Measurements from ENCODE around the gene PRSS1.

Gene PRSS1

GRCh38 chr7:142787034-142787768 is 37.9 kb downstream of the PRSS1 start:
- H3K4me3 ChIP-seq (ENCODE audit: extremely low read depth, insufficient read depth, low read length, poor library complexity, severe bottlenecking) = no peak overlapping the region
- no peaks in the 10 kb centered on the region for H3K36me3 ChIP-seq (ENCODE audit: control insufficient read depth, insufficient read depth, low read length)
- H3K4me1 ChIP-seq (ENCODE audit: control insufficient read depth, insufficient read depth, low read length, poor library complexity, severe bottlenecking) = no peaks in the 10 kb centered on the region
- no peak overlapping the region for H3K27ac ChIP-seq (ENCODE audit: low read depth, low read length, severe bottlenecking)
- H3K9me3 ChIP-seq (ENCODE audit: control insufficient read depth, low read length) = no peaks in the 10 kb centered on the region
- 89 to 91% methylated on average over 6 to 7 of the region's 11 CpGs for WGBS, 2 experiments (ENCODE audit: insufficient coverage in 2 of 2)

GRCh38 chr7:142787783-142788182 is 38.5 kb downstream of the PRSS1 start:
- Histone ChIP-seq H3K4me3 (ENCODE audit: extremely low read depth, insufficient read depth, low read length, poor library complexity, severe bottlenecking) (no peak overlapping the region), H3K27ac (ENCODE audit: low read depth, low read length, severe bottlenecking) (no peak overlapping the region), H3K36me3 (ENCODE audit: control insufficient read depth, insufficient read depth, low read length) (no peaks in the 10 kb centered on the region), H3K9me3 (ENCODE audit: control insufficient read depth, low read length) (no peaks in the 10 kb centered on the region), H3K4me1 (ENCODE audit: control insufficient read depth, insufficient read depth, low read length, poor library complexity, severe bottlenecking) (no peaks in the 10 kb centered on the region)
- WGBS, 2 experiments (ENCODE audit: insufficient coverage in 2 of 2) = no CpG with 5 or more reads among the region's 6 CpGs

GRCh38 chr7:142788303-142789289 is 39.3 kb downstream of the PRSS1 start:
- no peak overlapping the region for H3K27ac ChIP-seq (ENCODE audit: low read depth, low read length, severe bottlenecking)
- H3K36me3 ChIP-seq (ENCODE audit: control insufficient read depth, insufficient read depth, low read length) = no peaks in the 10 kb centered on the region
- no peaks in the 10 kb centered on the region for H3K9me3 ChIP-seq (ENCODE audit: control insufficient read depth, low read length)
- no peaks in the 10 kb centered on the region for H3K4me1 ChIP-seq (ENCODE audit: control insufficient read depth, insufficient read depth, low read length, poor library complexity, severe bottlenecking)
- 88 to 91% methylated on average over 8 of the region's 10 CpGs for WGBS, 2 experiments (ENCODE audit: insufficient coverage in 2 of 2)
- H3K4me3 ChIP-seq (ENCODE audit: extremely low read depth, insufficient read depth, low read length, poor library complexity, severe bottlenecking) = no peak overlapping the region

GRCh38 chr7:142789441-142789840 is 40.2 kb downstream of the PRSS1 start:
- no peaks in the 10 kb centered on the region for H3K36me3 ChIP-seq (ENCODE audit: control insufficient read depth, insufficient read depth, low read length)
- H3K4me1 ChIP-seq (ENCODE audit: control insufficient read depth, insufficient read depth, low read length, poor library complexity, severe bottlenecking) = no peaks in the 10 kb centered on the region
- 86% methylated on average over 1 of the region's 2 CpGs; no CpG with 5 or more reads in 1 of the 2 experiments for WGBS, 2 experiments (ENCODE audit: insufficient coverage in 2 of 2)
- no peaks in the 10 kb centered on the region for H3K9me3 ChIP-seq (ENCODE audit: control insufficient read depth, low read length)
- no peak overlapping the region for H3K4me3 ChIP-seq (ENCODE audit: extremely low read depth, insufficient read depth, low read length, poor library complexity, severe bottlenecking)
- no peak overlapping the region for H3K27ac ChIP-seq (ENCODE audit: low read depth, low read length, severe bottlenecking)

GRCh38 chr7:142790056-142790455 is 40.8 kb downstream of the PRSS1 start:
- H3K36me3 ChIP-seq (ENCODE audit: control insufficient read depth, insufficient read depth, low read length) = no peaks in the 10 kb centered on the region
- no peaks in the 10 kb centered on the region for H3K9me3 ChIP-seq (ENCODE audit: control insufficient read depth, low read length)
- no peak overlapping the region for H3K27ac ChIP-seq (ENCODE audit: low read depth, low read length, severe bottlenecking)
- H3K4me3 ChIP-seq (ENCODE audit: extremely low read depth, insufficient read depth, low read length, poor library complexity, severe bottlenecking) = no peak overlapping the region
- 100% methylated on average over 2 of the region's 3 CpGs for WGBS, 2 experiments (ENCODE audit: insufficient coverage in 2 of 2)
- H3K4me1 ChIP-seq (ENCODE audit: control insufficient read depth, insufficient read depth, low read length, poor library complexity, severe bottlenecking) = no peaks in the 10 kb centered on the region

- H3K4me1 ChIP-seq (ENCODE audit: control insufficient read depth, insufficient read depth, low read length, poor library complexity, severe bottlenecking) = no peaks in the 10 kb centered on the region
- no peak overlapping the region for H3K27ac ChIP-seq (ENCODE audit: low read depth, low read length, severe bottlenecking)
- no peaks in the 10 kb centered on the region for H3K36me3 ChIP-seq (ENCODE audit: control insufficient read depth, insufficient read depth, low read length)
- no peaks in the 10 kb centered on the region for H3K9me3 ChIP-seq (ENCODE audit: control insufficient read depth, low read length)
- H3K4me3 ChIP-seq (ENCODE audit: extremely low read depth, insufficient read depth, low read length, poor library complexity, severe bottlenecking) = no peak overlapping the region
- WGBS, 2 experiments (ENCODE audit: insufficient coverage in 2 of 2) = 100% methylated on average over 1 of the region's 1 CpG; no CpG with 5 or more reads in 1 of the 2 experiments
Observed at GRCh38 chr7:142790555-142790954, 41.3 kb downstream of the PRSS1 start.

GRCh38 chr7:142791502-142791901 is 42.2 kb downstream of the PRSS1 start:
- Histone ChIP-seq H3K36me3 (ENCODE audit: control insufficient read depth, insufficient read depth, low read length) (no peaks in the 10 kb centered on the region), H3K4me1 (ENCODE audit: control insufficient read depth, insufficient read depth, low read length, poor library complexity, severe bottlenecking) (peaks cover 1% of the 10 kb centered on the region), H3K27ac (ENCODE audit: low read depth, low read length, severe bottlenecking) (no peak overlapping the region), H3K4me3 (ENCODE audit: extremely low read depth, insufficient read depth, low read length, poor library complexity, severe bottlenecking) (no peak overlapping the region), H3K9me3 (ENCODE audit: control insufficient read depth, low read length) (no peaks in the 10 kb centered on the region)
- WGBS, 2 experiments (ENCODE audit: insufficient coverage in 2 of 2) = 100% methylated on average over 1 of the region's 7 CpGs; no CpG with 5 or more reads in 1 of the 2 experiments

- Histone ChIP-seq H3K9me3 (ENCODE audit: control insufficient read depth, low read length) (no peaks in the 10 kb centered on the region), H3K4me1 (ENCODE audit: control insufficient read depth, insufficient read depth, low read length, poor library complexity, severe bottlenecking) (peaks cover 6% of the 10 kb centered on the region), H3K36me3 (ENCODE audit: control insufficient read depth, insufficient read depth, low read length) (no peaks in the 10 kb centered on the region), H3K27ac (ENCODE audit: low read depth, low read length, severe bottlenecking) (no peak overlapping the region), H3K4me3 (ENCODE audit: extremely low read depth, insufficient read depth, low read length, poor library complexity, severe bottlenecking) (no peak overlapping the region)
- WGBS, 2 experiments (ENCODE audit: insufficient coverage in 2 of 2) = 91 to 100% methylated on average over 1 of the region's 1 CpG
Observed at GRCh38 chr7:142792129-142792528, 42.9 kb downstream of the PRSS1 start.

GRCh38 chr7:142792593-142792992 is 43.3 kb downstream of the PRSS1 start:
- H3K4me3 ChIP-seq (ENCODE audit: extremely low read depth, insufficient read depth, low read length, poor library complexity, severe bottlenecking) = no peak overlapping the region
- no peak overlapping the region for H3K27ac ChIP-seq (ENCODE audit: low read depth, low read length, severe bottlenecking)
- H3K36me3 ChIP-seq (ENCODE audit: control insufficient read depth, insufficient read depth, low read length) = no peaks in the 10 kb centered on the region
- WGBS, 2 experiments (ENCODE audit: insufficient coverage in 2 of 2) = 80 to 100% methylated on average over 1 of the region's 2 CpGs
- no peaks in the 10 kb centered on the region for H3K9me3 ChIP-seq (ENCODE audit: control insufficient read depth, low read length)
- peaks cover 6% of the 10 kb centered on the region for H3K4me1 ChIP-seq (ENCODE audit: control insufficient read depth, insufficient read depth, low read length, poor library complexity, severe bottlenecking)

GRCh38 chr7:142793156-142793555 is 43.9 kb downstream of the PRSS1 start:
- Histone ChIP-seq H3K36me3 (ENCODE audit: control insufficient read depth, insufficient read depth, low read length) (no peaks in the 10 kb centered on the region), H3K9me3 (ENCODE audit: control insufficient read depth, low read length) (no peaks in the 10 kb centered on the region), H3K4me1 (ENCODE audit: control insufficient read depth, insufficient read depth, low read length, poor library complexity, severe bottlenecking) (peaks cover 6% of the 10 kb centered on the region), H3K4me3 (ENCODE audit: extremely low read depth, insufficient read depth, low read length, poor library complexity, severe bottlenecking) (no peak overlapping the region), H3K27ac (ENCODE audit: low read depth, low read length, severe bottlenecking) (no peak overlapping the region)
- WGBS, 2 experiments (ENCODE audit: insufficient coverage in 2 of 2) = 85 to 90% methylated on average over 3 to 5 of the region's 5 CpGs
